Amygdala (tissue), 56 donors: Measurements from ENCODE around the gene MLF2.
A peak's percentile ranks its signal among the peaks of the same experiment; 100 is the strongest.
"Not testable (repeated sequence)": the region's sequence is repeated elsewhere in the genome, so short reads cannot be mapped to it uniquely, and the experiment has no call there.

Source experiments
- DNase-seq, 56 donors: peaks; one replicate each; lab custom pipeline; 2025; lab: John Stamatoyannopoulos, UW

MLF2 gene

DNA sequence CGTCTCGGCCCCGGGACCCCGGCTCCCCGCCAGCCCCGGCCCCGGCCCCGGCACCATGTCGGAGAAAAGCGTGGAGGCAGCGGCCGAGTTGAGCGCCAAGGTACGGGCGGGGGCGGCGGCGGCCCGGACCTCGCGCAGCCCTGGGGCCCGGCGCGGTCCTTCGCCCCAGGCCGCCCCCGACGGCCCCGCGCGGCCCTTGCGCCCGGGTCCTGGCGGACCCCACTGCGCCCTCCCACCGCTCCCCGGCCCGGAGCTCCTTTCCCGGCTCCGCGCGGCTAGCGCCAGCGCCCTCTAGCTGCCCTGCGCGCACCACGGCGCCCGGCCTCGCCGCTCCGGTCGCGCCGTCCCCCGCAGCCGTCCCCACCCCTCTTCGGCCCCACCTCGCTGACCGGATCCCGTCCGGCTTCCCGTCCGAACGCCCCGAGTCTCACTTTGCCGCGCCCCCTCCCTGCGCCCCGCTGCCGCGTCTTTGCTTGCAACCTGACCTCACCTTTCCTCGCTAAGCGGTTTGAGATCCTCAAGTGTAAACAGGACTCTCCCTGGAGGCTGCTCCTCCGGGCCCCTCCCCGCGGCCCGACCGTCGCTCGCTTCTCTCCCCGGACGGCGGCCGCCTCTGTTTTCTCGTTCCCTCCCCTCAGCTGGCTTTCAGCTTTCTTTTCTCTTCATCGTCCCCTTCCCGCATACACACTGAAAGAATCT lies 13.9 kb upstream of the MLF2 start:
- DNase-seq: peak in 38 of 56 donors; percentile 18 to 76 (median 47)

DNA sequence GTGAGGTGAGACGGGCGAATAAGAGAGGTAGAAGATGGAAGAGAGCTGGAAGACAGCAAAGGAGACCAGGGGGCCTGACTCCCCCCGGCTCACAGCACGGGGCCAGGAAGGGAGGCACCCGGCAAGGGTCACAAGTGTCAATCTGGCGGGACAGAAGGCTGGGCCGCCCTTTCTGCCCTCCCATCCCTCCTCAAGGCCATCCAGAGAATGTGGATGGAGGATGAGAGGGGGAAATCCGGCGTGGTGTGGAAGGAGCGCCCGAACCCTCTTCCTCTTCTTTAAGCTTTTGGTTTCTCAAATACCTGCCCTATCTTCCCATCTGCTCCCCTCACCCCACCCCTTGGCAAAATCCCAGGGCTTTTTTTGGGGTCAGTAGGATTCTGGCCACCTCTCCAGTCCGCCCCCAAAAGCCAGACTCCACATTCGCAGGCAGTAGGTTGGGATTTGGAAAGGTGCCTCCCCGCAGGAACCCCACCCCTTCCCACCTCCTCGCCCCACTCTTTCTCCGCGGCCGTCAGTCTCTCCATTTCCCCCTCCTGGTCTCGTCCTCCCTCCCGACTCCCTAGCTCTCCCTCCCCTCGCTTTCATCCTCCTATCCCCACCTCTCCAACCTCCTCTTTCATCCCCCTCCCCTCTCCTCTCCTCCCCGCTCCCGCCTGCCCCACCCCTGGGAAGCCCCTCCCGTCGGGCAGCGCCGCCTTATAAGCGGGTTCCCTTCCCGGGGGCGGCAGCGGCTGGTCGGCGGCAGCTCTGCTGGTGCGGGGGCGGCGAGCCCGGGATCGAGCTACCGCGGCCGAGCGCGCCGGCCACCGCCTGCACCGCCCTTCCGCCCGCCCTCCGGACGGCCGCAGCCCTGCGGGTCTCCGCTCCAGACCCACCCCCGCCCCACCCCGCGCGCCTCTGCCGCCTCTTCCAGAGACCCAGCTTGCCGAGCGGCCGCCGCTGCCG lies 13.0 kb upstream of the MLF2 start, which contains the start of gene PTMS:
Gene PTMS (plus strand): TSS at position 730 of the 948 bp plus-strand sequence. CDS start 343 bp downstream, outside the sequence.
- DNase-seq: peak in 47 of 56 donors; percentile 21 to 93 (median 60)

DNA sequence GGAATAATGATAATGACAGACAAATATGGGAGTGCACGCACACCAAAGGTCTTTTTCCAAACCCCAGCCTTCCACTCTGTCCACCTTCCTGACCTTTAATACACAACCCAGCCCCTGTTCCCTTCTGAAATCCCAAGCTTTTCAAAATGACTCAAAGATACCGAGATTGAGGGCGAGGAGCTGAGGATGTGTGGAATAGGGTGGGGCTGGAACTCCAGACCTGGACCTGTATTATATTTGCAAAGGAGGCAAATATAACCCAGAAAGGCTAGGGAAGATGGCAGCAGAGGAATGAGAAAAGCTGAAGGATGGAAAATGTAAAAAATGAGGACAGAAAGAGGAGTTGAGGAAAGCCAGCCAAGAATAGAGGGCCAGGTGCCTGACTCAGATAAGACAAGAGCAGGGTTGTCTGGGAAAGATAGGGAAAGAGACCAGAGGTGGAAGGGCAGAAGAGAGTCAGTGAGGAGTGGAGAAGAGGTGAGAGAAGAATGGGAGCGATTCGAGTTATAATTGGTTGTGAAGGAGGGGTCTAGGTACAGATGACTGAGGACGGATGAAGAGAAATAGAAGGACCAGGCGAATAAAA lies 12.2 kb upstream of the MLF2 start:
- DNase-seq: no peak

DNA sequence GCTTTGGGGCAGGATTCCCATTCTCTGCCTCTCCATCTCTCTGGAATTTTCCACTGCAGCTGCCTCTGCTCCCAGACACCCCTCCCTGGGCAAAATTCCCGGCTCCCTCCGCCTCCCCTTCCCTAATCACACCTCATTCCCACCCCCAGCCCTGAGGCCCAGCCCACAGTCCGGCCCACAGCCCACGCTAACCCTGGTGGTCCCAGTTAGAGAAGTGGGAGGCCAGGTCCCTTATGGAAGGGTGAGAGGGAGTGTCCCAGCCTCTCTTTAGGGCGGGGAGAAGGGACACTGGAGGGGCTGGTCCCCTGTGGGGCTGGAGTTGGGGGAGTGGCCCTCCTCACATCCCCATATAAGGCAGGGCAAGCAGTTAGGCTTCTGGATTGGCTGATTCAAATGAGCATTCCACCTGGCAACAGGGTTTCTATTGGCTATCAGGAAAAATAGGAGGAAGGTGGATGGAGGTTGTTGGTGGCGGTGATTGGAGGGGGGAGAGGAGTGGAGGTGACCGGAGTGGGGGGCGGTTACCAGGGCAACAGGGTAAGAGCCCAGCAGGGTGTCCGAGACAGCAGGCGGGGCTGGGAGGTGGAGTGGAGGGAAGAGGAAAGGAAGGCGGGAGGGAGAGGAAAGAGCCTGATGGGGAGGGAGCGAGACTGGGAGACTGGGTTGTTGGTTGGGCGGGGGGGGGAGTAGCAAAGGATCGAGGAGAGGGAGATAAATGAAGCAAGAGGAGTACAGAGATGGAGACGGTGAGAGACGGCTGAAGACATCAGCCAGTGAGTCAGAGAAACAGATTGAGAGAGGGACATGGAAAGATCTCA lies 11.3 kb upstream of the MLF2 start:
- peak in 55 of 56 donors; percentile 49 to 99 (median 87) for DNase-seq

DNA sequence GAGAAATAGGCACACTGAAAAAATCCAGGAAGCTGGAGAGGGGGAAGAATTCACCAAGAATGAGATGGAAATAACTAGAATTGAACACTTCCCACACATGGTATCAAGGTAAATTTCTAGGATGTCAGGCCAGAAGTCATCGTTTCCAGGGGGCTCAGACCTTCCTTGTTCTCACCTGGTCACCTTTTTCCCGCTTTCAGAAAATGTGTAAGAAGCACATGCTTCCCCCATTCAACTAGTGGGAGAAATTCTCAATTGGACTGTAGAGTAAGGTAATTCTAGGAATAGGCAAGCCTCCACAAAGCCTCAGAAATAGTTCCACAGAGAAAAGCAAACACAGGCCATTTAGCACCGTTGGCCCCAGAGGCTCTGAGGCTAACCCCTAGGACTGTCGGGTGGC lies 10.4 kb upstream of the MLF2 start:
- DNase-seq: no peak

DNA sequence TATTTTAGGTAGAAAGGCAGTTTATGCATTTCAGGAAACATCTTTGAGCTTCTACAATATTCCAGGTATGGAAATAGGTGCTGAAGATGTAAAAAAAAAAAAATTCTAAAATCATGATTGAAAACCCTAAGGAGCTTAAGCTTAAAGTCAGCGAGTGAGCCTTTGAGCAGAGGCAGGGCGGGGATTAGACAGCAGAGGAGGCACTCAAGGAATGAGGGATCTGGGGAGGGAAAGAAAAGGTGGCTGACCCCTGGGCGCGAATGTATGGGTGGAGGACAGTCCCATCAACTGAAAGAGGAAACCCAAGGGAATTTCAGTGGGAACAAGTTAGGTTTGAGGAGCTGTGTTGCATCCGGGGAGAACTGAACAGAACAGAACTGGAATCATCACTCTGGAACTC lies 6.8 kb upstream of the MLF2 start:
- no peak for DNase-seq

DNA sequence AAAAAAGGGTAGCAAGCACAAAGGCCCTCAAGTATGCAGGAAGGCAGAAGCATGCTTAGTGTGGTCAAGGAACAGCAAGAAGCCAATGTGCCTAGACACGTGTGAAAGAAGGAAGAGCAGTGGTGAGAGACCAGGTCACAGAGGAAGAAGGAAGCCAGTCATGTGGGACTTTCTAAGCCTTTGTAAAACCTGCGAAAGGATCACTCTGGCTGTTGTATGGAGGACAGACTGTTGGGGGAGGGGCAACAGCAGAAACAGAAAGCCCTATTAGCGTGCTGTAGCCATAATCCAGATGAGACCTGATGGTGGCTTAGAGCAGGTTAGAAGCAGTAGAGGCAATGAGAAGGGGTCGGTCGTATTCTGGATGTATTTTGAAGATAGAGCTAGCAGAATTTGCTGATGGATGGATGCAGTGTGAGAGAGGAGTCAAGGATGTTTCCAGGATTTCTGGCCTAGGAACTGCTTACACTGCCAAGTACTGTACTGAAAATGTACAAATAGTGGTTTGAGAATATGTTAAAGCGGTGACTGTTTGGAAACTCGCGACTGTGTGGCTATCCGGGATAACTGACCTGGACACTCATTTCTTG lies 5.7 kb upstream of the MLF2 start:
- DNase-seq: no peak

DNA sequence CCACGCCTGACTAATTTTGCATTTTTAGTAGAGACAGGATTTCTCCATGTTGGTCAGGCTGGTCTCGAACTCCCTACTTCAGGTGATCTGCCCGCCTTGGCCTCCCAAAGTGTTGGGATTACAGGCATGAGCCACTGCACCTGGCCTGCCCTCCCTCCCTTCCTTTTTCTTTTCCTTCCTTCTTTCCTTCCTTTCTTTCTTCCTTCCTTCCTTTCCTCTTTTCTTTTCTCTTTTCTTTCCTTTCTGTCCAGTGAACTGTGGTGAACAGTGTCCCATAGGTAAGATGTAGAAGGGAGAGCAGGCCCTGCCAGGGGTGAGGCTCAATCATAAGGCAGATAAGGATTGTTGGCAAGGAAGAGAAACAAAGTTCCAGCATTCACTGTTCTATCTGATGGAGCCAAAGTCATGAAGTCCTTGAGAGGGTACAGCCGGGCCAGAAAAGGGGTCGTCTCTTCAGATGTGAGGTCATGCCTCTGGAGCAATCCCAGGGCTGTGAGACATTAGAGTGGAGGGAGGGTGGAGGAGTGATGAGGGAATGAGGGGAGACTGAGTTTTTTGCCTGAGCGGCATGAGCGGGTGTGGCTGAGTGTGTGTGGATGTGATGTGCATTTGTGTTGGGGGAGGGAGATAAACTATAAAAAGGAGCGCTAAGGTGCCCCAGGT lies 4.2 kb upstream of the MLF2 start:
- DNase-seq: no peak

DNA sequence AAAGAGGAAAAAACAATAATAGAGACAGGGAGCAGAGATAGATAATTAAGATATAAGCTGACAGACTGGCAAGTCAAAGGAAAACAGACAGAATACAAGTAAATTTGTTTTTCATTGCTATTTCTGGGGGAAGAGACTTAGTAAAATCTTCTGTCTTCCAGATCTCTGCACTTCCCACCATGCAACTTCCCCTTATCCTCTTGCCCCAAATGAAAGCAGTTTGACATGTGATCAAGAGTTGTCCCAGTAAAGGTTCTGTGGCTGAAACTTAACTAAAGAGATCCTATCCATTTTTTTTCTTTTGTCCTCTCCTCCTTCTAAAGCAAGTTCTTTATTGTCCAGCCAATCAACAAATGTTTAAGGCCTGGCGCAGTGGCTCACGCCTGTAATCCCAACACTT lies 1.5 kb upstream of the MLF2 start:
- DNase-seq: no peak

DNA sequence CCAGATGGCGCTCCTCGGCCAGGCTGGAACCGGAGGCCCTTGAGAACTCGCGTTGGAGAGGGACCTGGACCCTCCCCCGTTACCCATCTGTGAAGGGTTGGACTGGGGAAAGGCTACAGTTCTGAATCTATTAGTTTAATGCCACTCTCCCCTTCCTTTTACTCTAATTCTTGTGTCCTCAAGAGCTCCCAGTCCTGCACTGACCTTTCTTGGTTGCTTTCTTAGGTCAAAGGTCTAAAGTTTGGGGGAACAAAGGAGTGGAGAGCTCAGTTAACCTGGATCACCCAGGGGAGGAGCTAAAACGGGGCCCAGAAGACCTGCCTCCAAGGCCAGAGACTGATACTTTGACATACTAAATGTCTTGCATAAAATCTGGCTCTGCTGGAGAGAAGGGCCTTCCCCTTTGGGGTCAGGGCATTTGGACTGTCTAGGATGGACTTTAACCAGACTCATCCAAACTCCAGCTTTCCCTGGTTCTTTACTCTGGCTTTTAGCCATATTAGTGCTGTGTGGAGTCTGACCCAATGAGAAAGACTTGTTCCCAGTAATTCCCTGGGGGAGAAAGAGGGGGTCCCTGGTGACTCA lies 923 bp upstream of the MLF2 start:
- DNase-seq: no peak

DNA sequence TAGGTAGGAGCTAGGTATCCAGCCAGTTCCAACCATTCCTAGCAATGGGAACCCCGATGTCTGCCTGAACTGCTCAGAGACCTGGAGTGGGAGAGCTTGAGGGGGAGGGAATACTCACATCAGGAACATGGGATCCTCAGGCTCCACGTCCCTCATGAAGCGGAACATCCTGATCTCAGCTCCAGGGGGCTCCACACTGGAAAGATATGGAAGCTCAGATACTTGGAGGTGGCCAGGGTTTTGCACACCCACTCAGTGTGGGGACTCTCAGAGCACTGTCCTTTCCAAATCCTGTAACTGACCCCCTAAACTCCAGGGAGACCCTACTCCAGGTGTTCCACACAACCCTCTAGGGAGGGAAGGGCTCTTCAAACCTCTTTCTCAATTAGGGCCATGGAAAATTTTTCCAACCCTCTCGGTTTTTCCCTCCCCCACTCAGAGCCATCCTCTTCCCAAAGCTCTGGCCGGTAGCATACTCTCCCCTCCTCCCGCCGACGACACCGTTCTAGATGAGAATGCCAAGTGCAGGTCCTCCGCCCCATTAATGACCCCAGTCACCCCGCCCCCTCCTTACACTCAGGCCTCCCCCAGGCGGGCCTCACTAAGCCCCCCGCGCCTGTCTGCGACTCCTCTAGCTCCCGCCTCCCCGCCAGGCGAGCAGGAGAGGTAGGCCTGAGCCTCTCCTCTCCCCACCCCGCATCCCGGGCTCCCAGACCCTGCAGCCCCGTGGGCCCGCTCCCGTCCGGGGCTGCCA lies 597 bp downstream of the MLF2 start:
- DNase-seq: peak in 14 of 56 donors; percentile 8 to 76 (median 36)

DNA sequence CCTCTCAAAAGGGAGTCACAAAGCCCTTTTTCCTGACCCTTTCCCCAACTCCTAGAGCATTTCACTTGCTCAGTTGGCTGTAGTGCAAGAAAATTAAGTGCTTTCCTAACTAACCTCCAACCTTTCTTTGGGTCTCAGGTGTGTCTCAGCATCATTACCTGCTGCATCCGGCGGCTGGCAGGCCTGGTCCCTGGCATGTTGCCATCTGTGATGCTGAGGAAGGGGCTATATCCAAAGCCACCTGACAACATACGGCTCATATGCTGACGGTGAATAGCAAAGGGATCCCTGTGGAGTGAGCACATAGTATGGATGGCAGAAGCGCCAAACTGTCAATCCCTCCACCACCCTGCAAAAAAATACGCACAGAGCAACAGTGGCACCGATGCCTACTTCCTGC lies 1.2 kb downstream of the MLF2 start:
- DNase-seq: no peak

DNA sequence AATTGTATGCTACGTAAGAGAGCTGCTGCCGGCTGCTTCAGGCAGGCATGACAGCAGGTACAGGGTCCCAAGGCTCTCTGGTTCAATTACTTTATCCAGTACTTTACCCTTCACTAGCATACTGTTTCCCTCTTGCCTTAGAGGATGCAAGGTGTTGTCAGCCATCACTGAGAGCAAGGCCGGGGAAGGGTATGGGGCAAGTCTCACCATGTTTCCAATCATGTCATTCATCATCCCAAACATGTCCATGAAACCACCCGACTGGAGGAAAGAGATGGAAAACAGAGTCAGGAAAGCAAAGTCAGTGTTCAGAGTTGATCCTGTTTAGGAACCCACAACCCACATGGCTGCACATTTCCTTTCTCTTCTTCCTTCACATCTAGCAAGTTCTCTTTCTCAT lies 2.4 kb downstream of the MLF2 start:
- DNase-seq: no peak

DNA sequence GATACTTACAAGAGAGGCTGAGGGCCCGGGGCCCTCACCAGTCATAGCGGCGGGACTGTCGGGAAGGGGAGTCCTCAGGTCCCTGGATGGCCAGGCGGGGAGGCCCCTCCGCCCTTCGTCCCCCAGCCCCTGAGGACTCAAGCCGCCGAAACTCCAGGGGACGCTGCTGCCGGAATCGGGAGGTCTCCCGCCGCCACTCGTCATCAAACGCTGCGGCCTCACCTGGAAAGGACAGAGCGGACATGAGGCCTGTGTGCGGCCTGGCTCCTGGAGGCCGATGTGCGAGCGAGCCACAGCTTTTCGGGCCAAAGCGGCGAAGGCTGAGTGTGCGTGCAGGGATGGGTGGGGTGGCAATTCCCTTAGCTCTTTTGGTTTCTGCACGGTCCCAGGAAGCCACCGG lies 4.2 kb downstream of the MLF2 start:
- DNase-seq: no peak

DNA sequence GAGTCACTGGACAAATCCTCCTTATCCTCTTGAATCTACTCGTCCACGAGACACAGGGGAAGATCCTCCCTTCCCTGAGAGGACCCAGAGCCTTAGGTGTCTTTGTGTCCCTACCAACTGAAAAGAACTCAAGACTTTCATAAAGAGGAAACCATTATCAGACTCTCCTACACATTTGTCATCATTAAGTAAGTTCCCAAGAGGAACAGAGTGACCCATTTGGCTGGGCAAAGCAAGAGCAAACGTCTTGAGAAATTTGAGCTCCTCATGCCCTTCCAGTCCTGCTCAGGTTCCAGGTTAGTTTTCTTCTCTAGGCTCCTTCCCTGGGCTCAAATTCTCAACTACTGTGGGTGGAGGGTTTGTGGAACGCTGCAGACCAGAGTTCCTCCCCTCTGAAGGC lies 5.7 kb downstream of the MLF2 start:
- no peak for DNase-seq

DNA sequence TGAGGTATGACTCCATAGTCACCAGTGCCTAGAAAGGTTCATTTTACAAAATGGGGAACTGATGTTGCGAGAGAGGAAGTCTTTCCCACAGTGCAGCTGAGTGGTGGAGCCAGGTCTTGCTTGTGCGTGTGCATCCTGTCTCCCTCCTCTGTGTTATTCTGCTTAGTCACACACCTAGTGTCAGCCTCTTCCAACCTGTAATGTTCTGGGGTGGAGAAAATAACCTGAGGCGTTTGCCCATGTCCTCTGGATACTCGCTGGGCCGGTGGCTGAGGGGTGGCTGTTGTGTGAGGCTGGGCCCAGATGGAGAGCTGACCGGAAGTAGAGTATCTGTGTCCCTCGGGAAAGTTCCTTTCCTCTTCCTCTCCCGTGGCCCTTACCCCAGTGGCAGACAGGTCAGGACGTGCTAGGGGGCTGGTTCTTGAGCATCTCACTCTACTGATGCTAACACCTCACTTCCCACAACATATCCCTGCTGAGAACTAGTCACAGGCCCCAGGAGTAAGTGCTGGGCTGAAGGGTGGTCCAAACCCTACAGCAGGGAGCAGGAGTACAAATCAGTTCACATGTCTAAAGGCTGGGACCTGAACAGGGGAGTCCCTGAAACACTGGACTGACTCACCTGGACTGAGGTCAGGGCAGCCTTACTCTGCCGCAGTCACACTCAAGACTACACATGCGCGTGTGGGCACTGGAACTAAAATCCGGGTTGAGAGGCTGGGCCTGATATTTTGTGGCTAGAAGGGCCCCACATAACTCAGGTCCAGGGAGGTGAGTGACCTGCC lies 7.0 kb downstream of the MLF2 start:
- no peak for DNase-seq

DNA sequence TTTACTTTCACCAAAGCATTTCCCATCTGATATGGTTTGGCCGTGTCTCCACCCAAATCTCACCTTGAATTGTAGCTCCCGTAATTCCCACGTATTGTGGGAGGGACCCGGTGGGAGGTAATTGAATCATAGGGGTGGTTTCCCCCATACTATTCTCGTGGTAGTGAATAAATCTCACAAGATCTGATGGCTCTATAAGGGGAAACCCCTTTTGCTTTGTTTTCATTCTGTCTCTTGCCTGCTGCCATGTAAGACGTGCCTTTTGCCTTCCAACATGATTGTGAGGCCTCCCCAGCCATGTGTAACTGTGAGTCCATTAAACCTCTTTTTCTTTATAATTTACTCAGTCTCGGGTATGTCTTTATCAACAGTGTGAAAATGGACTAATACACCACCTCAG lies 9.6 kb downstream of the MLF2 start:
- DNase-seq: not testable (repeated sequence)

DNA sequence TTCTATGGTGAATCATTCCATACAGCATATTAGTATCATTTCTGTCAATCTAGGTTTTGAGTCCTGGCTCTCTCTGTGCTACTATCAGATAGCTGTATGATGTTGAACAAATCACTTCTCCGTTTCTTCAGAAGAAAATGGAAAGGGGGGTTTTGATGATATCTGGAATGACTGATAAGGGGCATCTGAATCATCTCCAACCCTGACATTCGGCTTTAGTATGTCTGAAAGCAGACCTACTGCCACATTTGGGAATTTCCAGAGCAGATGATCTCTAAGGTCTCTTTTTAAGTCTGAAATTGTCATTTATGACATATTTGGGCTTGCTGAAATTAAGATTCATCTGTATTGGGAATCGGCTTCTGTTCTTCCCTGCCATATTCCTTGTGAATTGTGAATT lies 10.1 kb downstream of the MLF2 start:
- DNase-seq: no peak
